GM19455 (cell line): Measurements from ENCODE around the gene AAGAB.

Experiments
- ATAC-seq: cut with Tn5 transposase; IDR thresholded peaks from one replicate; pipeline ENCODE4 v1.9.1; 2021; ENCODE audit not compliant: unreplicated experiment

Gene AAGAB

GRCh38 chr15:67212684-67213367 is 41.6 kb downstream of the AAGAB start:
- no peak for ATAC-seq

- no peak for ATAC-seq
Measured at GRCh38 chr15:67210555-67211168, 43.8 kb downstream of the AAGAB start.

DNA sequence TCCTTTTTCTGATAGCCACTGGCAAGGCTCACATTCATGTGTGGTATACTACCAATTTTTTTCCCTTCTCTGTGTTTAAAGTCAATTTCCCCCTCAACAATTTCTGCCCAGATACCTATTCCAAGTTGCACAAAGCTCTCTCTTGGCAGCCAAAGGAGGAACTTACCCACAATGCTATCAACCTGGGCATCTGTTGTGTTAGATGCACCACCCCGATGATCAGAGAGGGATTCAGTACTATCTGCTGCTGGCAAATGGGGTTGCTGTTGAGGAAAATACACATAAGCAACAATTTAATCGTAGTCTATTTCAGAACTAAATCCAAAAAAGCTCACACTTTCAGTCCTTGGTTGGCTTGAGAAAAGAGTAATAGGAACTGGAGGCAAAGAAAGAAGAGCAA is 46.1 kb downstream of the AAGAB start:
- no peak for ATAC-seq

GRCh38 chr15:67207555-67208207 is 46.8 kb downstream of the AAGAB start:
- no peak for ATAC-seq

- ATAC-seq = no peak
Measured at GRCh38 chr15:67202991-67203390, 51.5 kb downstream of the AAGAB start.

DNA sequence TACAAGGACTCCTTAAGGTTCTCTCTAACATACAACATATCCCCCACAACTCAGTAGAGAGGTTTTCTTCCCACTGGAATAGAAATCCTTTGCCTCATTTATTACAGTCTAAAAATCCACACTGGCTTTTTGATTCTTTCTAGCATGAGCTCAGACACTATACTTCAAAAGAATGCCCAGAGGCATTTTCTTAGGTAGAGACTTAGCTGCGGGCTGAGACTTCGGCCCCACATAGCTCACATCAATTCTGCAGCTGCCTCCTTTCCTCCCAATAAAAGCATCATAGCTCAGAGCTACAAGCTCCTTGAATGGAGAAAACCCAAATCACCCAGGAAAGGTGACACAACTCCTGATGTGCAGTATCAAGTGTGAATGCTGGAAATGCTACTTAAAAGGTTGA is 52.4 kb downstream of the AAGAB start:
- no peak for ATAC-seq

GRCh38 chr15:67201136-67201535 is 53.3 kb downstream of the AAGAB start:
- no peak for ATAC-seq

- no peak for ATAC-seq
Measured at GRCh38 chr15:67199881-67200763, 54.3 kb downstream of the AAGAB start.

DNA sequence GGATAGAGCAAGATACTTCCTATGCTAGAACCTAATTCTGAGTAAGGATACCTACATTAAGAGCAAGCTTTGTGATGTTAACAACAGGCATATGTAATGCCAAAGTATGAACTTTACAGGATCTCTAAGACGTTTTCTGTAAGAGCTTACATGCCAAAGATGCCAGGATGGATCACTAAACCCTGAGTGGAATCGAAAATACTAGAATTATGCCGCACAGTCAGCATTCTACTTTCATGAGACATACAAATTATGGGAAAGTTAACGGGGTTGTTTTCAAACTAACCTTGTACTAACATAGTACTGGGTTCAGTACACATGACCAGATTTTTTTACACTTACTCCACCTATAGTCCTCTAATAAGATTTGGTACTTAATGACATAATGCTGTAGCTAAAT is 55.1 kb downstream of the AAGAB start:
- ATAC-seq = no peak

- ATAC-seq = no peak
Measured at GRCh38 chr15:67198157-67198754, 56.2 kb downstream of the AAGAB start.

DNA sequence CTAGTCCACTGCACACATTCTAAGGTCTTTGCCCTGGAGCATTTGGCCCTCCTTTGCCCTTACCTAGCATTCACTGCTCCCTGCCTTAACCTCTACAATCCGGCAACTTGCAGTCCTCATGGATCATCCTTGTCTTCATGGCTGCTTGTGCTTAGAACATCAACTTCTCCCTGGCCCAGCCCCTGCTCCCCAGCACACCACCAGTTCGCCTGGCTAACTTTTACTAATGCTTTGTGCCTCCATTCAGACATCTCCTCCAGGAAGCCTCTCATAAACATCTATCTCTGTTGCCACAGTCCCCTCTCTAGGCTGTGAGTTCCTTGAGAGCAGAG is 57.1 kb downstream of the AAGAB start:
- ATAC-seq = no peak

- ATAC-seq = no peak
Measured at GRCh38 chr15:67196672-67197363, 57.6 kb downstream of the AAGAB start.

- ATAC-seq = no peak
Measured at GRCh38 chr15:67196222-67196621, 58.2 kb downstream of the AAGAB start.

- no peak for ATAC-seq
Measured at GRCh38 chr15:67195305-67195704, 59.2 kb downstream of the AAGAB start.

DNA sequence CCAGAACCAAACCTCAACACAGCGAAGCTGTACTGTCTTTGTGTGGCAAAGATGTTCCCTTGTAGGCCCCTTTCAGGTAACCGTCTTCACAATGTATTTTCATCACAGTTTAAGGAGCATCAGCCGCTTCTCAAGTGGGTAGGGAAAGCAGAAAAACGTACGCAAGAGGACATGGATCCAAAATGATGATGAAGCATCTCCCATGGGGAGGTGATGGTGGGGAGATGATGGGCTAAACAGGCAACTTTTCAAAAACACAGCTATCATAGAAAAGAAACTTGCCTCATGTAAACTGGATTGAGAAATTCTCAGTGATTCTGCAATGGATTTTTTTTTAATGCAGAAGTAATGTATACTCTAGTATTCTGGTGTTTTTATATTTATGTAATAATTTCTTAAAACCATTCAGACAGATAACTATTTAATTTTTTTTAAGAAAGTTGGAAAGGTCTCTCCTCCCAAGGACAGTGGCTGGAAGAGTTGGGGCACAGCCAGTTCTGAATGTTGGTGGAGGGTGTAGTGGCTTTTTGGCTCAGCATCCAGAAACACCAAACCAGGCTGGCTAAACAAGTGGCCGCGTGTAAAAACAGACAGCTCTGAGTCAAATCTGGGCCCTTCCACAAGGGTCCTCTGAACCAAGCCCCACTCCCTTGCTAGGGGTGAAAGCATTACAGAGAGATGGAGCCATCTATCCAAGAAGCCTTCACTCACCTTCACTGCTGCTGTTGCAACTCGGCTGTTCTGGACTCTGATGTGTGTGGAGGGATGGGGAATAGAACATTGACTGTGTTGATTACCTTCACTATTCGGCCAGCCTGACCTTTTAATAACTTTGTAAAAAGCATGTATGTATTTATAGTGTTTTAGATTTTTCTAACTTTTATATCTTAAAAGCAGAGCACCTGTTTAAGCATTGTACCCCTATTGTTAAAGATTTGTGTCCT is 60.0 kb downstream of the AAGAB start:
- ATAC-seq = no peak

DNA sequence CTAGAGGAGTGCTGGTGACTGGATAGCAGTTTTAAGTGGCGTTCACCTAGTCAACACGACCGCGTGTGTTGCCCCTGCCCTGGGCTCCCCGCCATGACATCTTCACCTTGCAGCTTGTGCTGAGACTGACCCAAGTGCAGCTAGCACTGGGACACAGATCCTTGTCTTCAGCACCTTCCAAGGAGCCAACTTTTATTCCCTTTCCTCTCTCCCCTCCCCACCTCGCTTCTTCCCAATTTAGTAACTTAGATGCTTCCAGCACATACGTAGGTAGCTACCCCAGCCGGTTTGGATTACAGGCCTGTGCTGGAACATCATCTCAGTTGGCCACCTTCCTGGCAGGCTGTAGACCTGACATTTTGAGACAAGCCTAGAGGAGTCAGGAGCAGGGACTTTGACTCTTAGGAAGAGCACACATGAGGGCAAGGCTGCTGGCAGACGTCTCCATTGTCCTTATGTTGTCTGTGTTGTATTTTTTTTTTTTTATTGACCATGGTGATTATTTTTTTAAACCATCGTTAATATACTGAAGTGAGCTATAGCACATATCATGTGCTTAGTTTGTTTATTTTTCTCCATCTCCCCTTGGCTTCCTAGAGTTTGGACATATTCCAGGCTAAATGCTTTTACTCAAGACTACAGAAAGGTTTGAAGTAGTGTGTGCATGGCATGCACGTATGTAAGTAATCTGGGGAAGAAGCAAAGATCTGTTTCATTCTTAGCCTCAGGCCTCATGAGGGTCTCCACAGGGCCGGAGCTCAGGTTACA is 61.1 kb downstream of the AAGAB start:
- no peak for ATAC-seq

- ATAC-seq = no peak
Measured at GRCh38 chr15:67192185-67192820, 62.2 kb downstream of the AAGAB start.

GRCh38 chr15:67190813-67191212 is 63.6 kb downstream of the AAGAB start:
- ATAC-seq = no peak
